OCI-LY7 (cell line): ENCODE measurements around the gene ARMC12.

Experiments
- EZH2phosphoT487 ChIP-seq: fragments of 200-600 bp; sonication (generic); IDR thresholded peaks from 2 replicates; pipeline ENCODE4 v1.6.1; 2018; ENCODE audit warnings: low read depth, borderline replicate concordance, mild to moderate bottlenecking, mixed run types, antibody characterized with exemption, low read length, moderate library complexity, mixed read lengths
- TF ChIP-seq, protein P1 (sequence below): fragments of 200-600 bp; sonication (generic); conservative IDR thresholded peaks from 2 replicates; pipeline ENCODE4 v1.5.1; 2014; ENCODE audit warnings: mild to moderate bottlenecking, antibody characterized with exemption, low read length, moderate library complexity, mixed read lengths

DNA sequence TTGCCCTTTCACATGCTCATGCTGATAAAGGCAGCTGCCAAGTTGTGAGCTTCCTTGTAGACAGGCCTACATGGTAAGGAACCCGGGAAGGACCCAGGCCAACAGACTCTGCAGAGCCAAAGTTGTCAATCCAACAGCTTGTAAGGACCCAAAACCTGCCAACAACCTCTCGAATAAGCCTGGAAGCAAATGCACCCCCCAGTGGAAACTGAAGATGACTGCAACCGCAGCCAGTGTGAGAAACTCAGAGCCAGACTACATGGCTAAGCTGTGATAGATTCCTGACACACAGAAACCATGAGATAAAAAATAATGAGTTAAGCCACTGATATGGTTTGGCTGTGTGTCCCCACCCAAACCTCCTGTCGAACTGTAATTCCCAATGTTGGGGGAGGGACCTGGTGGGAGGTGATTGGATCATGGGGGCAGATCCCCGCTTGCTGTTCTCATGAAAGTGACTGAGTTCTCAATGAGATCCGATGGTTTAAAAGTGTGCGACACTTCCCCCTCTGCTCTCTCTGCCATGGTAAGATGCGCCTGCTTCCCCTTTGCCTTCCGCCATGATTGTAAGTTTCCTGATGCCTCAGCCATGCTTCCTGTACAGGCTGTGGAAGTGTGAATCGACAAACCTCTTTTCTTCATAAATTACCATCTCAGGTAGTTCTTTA is 20.8 kb downstream of the ARMC12 start:
- TF ChIP-seq, protein P1, sequence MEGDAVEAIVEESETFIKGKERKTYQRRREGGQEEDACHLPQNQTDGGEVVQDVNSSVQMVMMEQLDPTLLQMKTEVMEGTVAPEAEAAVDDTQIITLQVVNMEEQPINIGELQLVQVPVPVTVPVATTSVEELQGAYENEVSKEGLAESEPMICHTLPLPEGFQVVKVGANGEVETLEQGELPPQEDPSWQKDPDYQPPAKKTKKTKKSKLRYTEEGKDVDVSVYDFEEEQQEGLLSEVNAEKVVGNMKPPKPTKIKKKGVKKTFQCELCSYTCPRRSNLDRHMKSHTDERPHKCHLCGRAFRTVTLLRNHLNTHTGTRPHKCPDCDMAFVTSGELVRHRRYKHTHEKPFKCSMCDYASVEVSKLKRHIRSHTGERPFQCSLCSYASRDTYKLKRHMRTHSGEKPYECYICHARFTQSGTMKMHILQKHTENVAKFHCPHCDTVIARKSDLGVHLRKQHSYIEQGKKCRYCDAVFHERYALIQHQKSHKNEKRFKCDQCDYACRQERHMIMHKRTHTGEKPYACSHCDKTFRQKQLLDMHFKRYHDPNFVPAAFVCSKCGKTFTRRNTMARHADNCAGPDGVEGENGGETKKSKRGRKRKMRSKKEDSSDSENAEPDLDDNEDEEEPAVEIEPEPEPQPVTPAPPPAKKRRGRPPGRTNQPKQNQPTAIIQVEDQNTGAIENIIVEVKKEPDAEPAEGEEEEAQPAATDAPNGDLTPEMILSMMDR, result peak; percentile 76
- no peak for TF ChIP-seq EZH2phosphoT487
